ENCODE data around the gene STARD8. TPM values are rescaled to one million over a fixed set of nuclear protein-coding genes. Genes with fewer than 3 reads are reported as not detected.

STARD8 gene
- total RNA-seq, 2 experiments from 2014 or later: not detected

- H3K4me3 ChIP-seq (ENCODE audit: low read depth, low read length, poor library complexity, severe bottlenecking): no peak overlapping the region
- H3K36me3 ChIP-seq (ENCODE audit: insufficient read depth, low read length): no peaks in the 10 kb centered on the region
- no peaks in the 10 kb centered on the region for H3K9me2 ChIP-seq (ENCODE audit: insufficient read depth, low read length)
- no peak overlapping the region for H3K27ac ChIP-seq (ENCODE audit: low read depth, low read length, poor library complexity, severe bottlenecking)
- H3K79me2 ChIP-seq (ENCODE audit: insufficient read depth, low read depth, low read length): no peaks in the 10 kb centered on the region
- no TSS peak for BruUV-seq (replicated peaks)
- no peaks in the 10 kb centered on the region for H3K4me1 ChIP-seq (ENCODE audit: insufficient read depth, low read length, poor library complexity, severe bottlenecking)
- DNase-seq (ENCODE audit: low spot score): no peak
- H2AFZ ChIP-seq (ENCODE audit: low read length): no peak overlapping the region
- ChIA-PET POLR2A (no interaction called here), CTCF (ENCODE audit: unreplicated experiment) (no interaction called here)
- no peak for TF ChIP-seq CTCF (conservative IDR thresholded peaks at IDR 0.05; ENCODE audit: low read length)
- TF ChIP-seq EZH2phosphoT487 (IDR thresholded peaks at IDR 0.05; ENCODE audit: borderline replicate concordance, low read depth, low read length): no peak
- intact Hi-C loops (cut with micrococcal nuclease; ENCODE audit: unreplicated experiment): loop anchor here (5.0 kb wide), 1 partner anchor 506 kb away; no protein-coding TSS in a partner anchor
- no peaks in the 10 kb centered on the region for H3K9me3 ChIP-seq (ENCODE audit: low read length)
- no peak overlapping the region for H3K4me2 ChIP-seq (ENCODE audit: low read length)
- no peaks in the 10 kb centered on the region for H4K20me1 ChIP-seq (ENCODE audit: insufficient read depth, low read length)
Observed at GRCh38 chrX:68703369-68703768, 55.9 kb downstream of the STARD8 start.

GRCh38 chrX:68703846-68704245 lies 56.4 kb downstream of the STARD8 start:
- Histone ChIP-seq H3K9me2 (ENCODE audit: insufficient read depth, low read length) (no peaks in the 10 kb centered on the region), H3K36me3 (ENCODE audit: insufficient read depth, low read length) (no peaks in the 10 kb centered on the region), H3K9me3 (ENCODE audit: low read length) (no peaks in the 10 kb centered on the region), H3K4me2 (ENCODE audit: low read length) (no peak overlapping the region), H2AFZ (ENCODE audit: low read length) (no peak overlapping the region), H3K4me3 (ENCODE audit: low read depth, low read length, poor library complexity, severe bottlenecking) (no peak overlapping the region), H3K4me1 (ENCODE audit: insufficient read depth, low read length, poor library complexity, severe bottlenecking) (no peaks in the 10 kb centered on the region), H3K79me2 (ENCODE audit: insufficient read depth, low read depth, low read length) (no peaks in the 10 kb centered on the region), H4K20me1 (ENCODE audit: insufficient read depth, low read length) (no peaks in the 10 kb centered on the region), H3K27ac (ENCODE audit: low read depth, low read length, poor library complexity, severe bottlenecking) (no peak overlapping the region)
- intact Hi-C loops (cut with micrococcal nuclease; ENCODE audit: unreplicated experiment): loop anchor here (5.0 kb wide), 1 partner anchor 507 kb away; no protein-coding TSS in a partner anchor
- TF ChIP-seq CTCF (conservative IDR thresholded peaks at IDR 0.05; ENCODE audit: low read length): no peak
- no peak for TF ChIP-seq EZH2phosphoT487 (IDR thresholded peaks at IDR 0.05; ENCODE audit: borderline replicate concordance, low read depth, low read length)
- CTCF ChIA-PET (ENCODE audit: unreplicated experiment): no interaction called here
- POLR2A ChIA-PET: interaction anchor here (0.6 kb wide), 1 partner anchor 1429 kb away, joined by 3 read pairs; the partner anchor contains the start of gene IGBP1
- BruUV-seq (replicated peaks): no TSS peak
- DNase-seq (ENCODE audit: low spot score): no peak

- Histone ChIP-seq H2AFZ (ENCODE audit: low read length) (no peak overlapping the region), H3K4me1 (ENCODE audit: insufficient read depth, low read length, poor library complexity, severe bottlenecking) (no peaks in the 10 kb centered on the region), H3K79me2 (ENCODE audit: insufficient read depth, low read depth, low read length) (no peaks in the 10 kb centered on the region), H3K27ac (ENCODE audit: low read depth, low read length, poor library complexity, severe bottlenecking) (no peak overlapping the region), H3K36me3 (ENCODE audit: insufficient read depth, low read length) (no peaks in the 10 kb centered on the region), H3K4me3 (ENCODE audit: low read depth, low read length, poor library complexity, severe bottlenecking) (no peak overlapping the region), H4K20me1 (ENCODE audit: insufficient read depth, low read length) (no peaks in the 10 kb centered on the region), H3K9me3 (ENCODE audit: low read length) (no peaks in the 10 kb centered on the region), H3K9me2 (ENCODE audit: insufficient read depth, low read length) (no peaks in the 10 kb centered on the region), H3K4me2 (ENCODE audit: low read length) (no peak overlapping the region)
- no TSS peak for BruUV-seq (replicated peaks)
- intact Hi-C loops (cut with micrococcal nuclease; ENCODE audit: unreplicated experiment): no loop called here
- TF ChIP-seq CTCF (conservative IDR thresholded peaks at IDR 0.05; ENCODE audit: low read length): no peak
- TF ChIP-seq EZH2phosphoT487 (IDR thresholded peaks at IDR 0.05; ENCODE audit: borderline replicate concordance, low read depth, low read length): no peak
- no peak for DNase-seq (ENCODE audit: low spot score)
- CTCF ChIA-PET (ENCODE audit: unreplicated experiment): no interaction called here
- POLR2A ChIA-PET: no interaction called here
Observed at GRCh38 chrX:68705986-68706385, 58.5 kb downstream of the STARD8 start.

Measured in OCI-LY7 (cell line).